RWPE2 (cell line): Measurements from ENCODE around the gene SOX11.

Source experiments
- ATAC-seq: fragments of 200-7000 bp; cut with Tn5 transposase; 3 replicates; pipeline ENCODE4 v1.9.1; 2021; ENCODE audit warnings: low read depth
- DNase-seq: peaks from one replicate; pipeline ENCODE4 v3.0.0-alpha.2; 2020; ENCODE audit warnings: low spot score
- H3K27ac ChIP-seq: fragments of 450-650 bp; 2 replicates; pipeline ENCODE4 v1.5.1; 2017; ENCODE audit warnings: mild to moderate bottlenecking; ENCODE audit not compliant: poor library complexity, severe bottlenecking
- H3K27me3 ChIP-seq: fragments of 250-450 bp; sonication (Bioruptor Pico); 2 replicates; pipeline ENCODE4 v1.5.1; 2021; ENCODE audit warnings: mild to moderate bottlenecking, moderate library complexity; ENCODE audit not compliant: insufficient read depth, poor library complexity, severe bottlenecking
- H3K36me3 ChIP-seq: fragments of 250-450 bp; sonication (Bioruptor Pico); 2 replicates; pipeline ENCODE4 v1.5.1; 2020; ENCODE audit warnings: low read depth, mild to moderate bottlenecking, moderate library complexity
- H3K4me1 ChIP-seq: fragments of 250-450 bp; sonication (Bioruptor Pico); 2 replicates; pipeline ENCODE4 v1.5.1; 2021; ENCODE audit warnings: mild to moderate bottlenecking, moderate library complexity; ENCODE audit not compliant: insufficient read depth, poor library complexity, severe bottlenecking
- H3K4me3 ChIP-seq: fragments of 250-450 bp; sonication (Bioruptor Pico); 2 replicates; pipeline ENCODE4 v1.5.1; 2021; ENCODE audit warnings: mild to moderate bottlenecking, moderate library complexity; ENCODE audit not compliant: severe bottlenecking
- H3K9me3 ChIP-seq: fragments of 250-450 bp; sonication (Bioruptor Pico); 2 replicates; pipeline ENCODE4 v1.5.1; 2021; ENCODE audit warnings: mild to moderate bottlenecking, moderate library complexity; ENCODE audit not compliant: severe bottlenecking
- TF ChIP-seq, protein P1 (sequence below): fragments of 450-650 bp; IDR thresholded peaks from one replicate; pipeline ENCODE4 v1.5.1; 2017; ENCODE audit warnings: mild to moderate bottlenecking, moderate library complexity; ENCODE audit not compliant: poor library complexity, severe bottlenecking

Gene SOX11

DNA sequence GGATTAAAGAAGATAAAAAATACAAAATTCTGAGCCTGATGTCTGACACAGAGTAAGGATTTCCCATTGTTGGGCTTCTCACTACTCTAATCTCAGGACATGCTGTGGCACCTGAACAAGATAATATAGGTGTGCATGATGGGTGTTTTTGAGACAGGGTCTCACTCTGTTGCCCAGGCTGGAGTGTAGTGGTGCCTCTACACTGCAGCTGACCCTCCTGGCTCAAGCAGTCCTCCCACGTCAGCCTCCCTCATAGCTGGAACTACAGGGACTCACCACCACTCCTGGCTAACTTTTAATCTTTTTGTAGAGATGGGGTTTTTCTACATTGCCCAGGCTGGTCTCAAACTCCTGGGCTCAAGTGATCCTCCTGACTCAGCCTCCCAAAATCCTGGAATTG is 32.9 kb downstream of the SOX11 start:
- ATAC-seq (no peak), DNase-seq (no peak)
- H3K27ac ChIP-seq: no peak overlapping the region
- no peak overlapping the region for H3K4me3 ChIP-seq
- no peaks in the 10 kb centered on the region for H3K36me3 ChIP-seq
- no peaks in the 10 kb centered on the region for H3K4me1 ChIP-seq
- TF ChIP-seq, protein P1, sequence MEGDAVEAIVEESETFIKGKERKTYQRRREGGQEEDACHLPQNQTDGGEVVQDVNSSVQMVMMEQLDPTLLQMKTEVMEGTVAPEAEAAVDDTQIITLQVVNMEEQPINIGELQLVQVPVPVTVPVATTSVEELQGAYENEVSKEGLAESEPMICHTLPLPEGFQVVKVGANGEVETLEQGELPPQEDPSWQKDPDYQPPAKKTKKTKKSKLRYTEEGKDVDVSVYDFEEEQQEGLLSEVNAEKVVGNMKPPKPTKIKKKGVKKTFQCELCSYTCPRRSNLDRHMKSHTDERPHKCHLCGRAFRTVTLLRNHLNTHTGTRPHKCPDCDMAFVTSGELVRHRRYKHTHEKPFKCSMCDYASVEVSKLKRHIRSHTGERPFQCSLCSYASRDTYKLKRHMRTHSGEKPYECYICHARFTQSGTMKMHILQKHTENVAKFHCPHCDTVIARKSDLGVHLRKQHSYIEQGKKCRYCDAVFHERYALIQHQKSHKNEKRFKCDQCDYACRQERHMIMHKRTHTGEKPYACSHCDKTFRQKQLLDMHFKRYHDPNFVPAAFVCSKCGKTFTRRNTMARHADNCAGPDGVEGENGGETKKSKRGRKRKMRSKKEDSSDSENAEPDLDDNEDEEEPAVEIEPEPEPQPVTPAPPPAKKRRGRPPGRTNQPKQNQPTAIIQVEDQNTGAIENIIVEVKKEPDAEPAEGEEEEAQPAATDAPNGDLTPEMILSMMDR: no peak
- H3K9me3 ChIP-seq: no peaks in the 10 kb centered on the region
- no peaks in the 10 kb centered on the region for H3K27me3 ChIP-seq

DNA sequence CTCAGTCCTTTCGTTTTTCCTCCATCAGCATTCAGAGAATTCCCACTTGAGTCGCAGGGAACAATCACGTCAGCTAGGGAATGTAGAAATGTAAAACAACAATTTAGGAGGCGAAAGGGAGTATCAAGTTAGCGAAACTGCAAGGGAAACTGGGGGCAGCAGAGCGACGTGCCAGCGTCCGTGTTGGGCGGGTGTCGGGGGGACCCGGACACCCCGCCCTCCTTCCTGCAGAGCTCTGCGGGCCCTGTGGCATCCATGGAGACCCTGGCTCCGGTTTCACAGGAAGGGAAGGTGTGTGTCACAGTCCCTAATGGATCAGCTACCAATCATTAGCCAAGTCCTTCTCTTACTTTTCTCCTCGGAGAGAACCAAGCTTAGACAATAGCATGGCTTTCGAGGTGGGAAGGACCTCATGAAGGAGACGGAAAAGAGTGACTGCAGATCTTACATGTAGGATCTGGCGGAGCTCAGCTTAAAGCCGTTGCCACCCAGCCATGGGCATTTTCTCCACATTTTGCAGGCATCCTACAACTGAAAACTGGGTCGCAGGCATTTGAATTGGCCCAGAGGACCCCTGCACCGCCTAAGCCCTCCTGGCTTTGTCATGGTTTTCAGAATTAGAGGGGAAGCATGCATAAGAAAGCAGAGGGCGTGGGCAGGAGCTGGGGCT is 33.7 kb downstream of the SOX11 start:
- Histone ChIP-seq H3K4me3 (no peak overlapping the region), H3K4me1 (no peaks in the 10 kb centered on the region), H3K27me3 (no peaks in the 10 kb centered on the region), H3K27ac (no peak overlapping the region), H3K9me3 (no peaks in the 10 kb centered on the region), H3K36me3 (no peaks in the 10 kb centered on the region)
- no peak for DNase-seq
- ATAC-seq: no peak
- TF ChIP-seq, protein P1: no peak

DNA sequence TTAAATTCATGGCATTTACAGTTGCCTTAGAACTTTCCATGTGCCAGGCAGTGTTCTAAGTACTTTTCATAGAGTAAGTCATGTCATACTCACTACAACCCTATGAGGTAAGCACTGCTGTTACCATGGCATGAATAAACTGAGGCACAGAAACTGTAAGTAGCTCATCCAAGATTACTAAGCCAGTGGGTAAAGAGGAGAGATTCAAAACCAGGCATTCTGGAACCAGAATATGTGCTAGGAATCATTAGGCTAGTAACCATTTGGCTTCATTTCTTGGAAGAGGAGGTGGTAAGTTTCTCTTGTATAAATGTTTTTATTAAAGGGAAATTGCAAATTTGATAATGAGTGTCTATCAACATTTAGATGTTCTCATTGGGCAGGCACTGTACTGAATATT is 35.1 kb downstream of the SOX11 start:
- Histone ChIP-seq H3K27ac (no peak overlapping the region), H3K9me3 (no peaks in the 10 kb centered on the region), H3K4me1 (no peaks in the 10 kb centered on the region), H3K27me3 (no peaks in the 10 kb centered on the region), H3K4me3 (no peak overlapping the region), H3K36me3 (no peaks in the 10 kb centered on the region)
- no peak for DNase-seq
- TF ChIP-seq, protein P1: no peak
- no peak for ATAC-seq

DNA sequence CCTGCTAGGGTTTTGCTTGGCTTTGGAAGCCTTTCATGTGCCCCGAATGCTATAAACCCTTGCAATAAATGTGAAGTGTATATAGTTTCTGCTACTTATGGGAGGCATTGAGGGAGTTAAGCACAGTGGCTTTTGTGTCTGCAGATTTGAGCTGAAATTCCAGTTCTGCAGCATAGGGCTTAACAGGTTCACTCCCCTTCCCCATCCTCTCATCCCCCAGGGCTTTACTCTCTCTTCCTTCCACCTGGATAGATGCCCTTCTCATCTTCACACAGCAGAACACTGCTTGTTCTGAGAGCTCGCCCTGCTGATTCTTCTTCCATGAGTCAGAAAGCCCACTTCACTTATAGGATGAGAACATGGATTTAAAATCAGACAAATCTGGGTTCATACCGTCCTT is 37.2 kb downstream of the SOX11 start:
- TF ChIP-seq, protein P1: no peak
- Histone ChIP-seq H3K4me3 (no peak overlapping the region), H3K4me1 (no peaks in the 10 kb centered on the region), H3K27ac (no peak overlapping the region), H3K27me3 (no peaks in the 10 kb centered on the region), H3K9me3 (no peaks in the 10 kb centered on the region), H3K36me3 (no peaks in the 10 kb centered on the region)
- DNase-seq (no peak), ATAC-seq (no peak)

DNA sequence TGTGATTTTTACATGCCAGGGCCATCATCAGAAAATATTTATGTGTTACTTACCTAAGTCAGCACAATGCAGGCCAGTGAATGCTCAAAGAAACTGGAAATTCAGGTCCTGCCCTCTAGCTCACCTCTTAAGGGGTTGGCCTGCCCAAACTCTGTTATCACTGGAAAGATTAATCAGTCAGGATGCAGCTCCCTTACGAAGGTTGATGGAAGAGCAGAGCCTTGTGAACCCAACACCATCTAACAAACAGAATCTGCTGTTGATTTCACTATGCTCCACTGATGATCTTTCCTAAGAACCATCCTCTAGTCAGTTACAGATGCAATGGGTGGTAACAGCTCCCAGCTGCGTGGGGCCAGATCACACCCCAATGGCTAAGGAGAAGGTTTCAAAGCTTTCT is 38.2 kb downstream of the SOX11 start:
- H3K36me3 ChIP-seq: no peaks in the 10 kb centered on the region
- DNase-seq (no peak), ATAC-seq (no peak)
- H3K9me3 ChIP-seq: no peaks in the 10 kb centered on the region
- no peaks in the 10 kb centered on the region for H3K27me3 ChIP-seq
- no peaks in the 10 kb centered on the region for H3K4me1 ChIP-seq
- TF ChIP-seq, protein P1: no peak
- no peak overlapping the region for H3K27ac ChIP-seq
- no peak overlapping the region for H3K4me3 ChIP-seq
